IPS-NIHi7 (cell line): ENCODE results near the gene APOB.

Experiments
- DNase-seq: peaks from one replicate; pipeline ENCODE4 v3.0.0; 2012; ENCODE audit warnings: mixed read lengths; ENCODE audit errors: extremely low spot score

The APOB gene

DNA sequence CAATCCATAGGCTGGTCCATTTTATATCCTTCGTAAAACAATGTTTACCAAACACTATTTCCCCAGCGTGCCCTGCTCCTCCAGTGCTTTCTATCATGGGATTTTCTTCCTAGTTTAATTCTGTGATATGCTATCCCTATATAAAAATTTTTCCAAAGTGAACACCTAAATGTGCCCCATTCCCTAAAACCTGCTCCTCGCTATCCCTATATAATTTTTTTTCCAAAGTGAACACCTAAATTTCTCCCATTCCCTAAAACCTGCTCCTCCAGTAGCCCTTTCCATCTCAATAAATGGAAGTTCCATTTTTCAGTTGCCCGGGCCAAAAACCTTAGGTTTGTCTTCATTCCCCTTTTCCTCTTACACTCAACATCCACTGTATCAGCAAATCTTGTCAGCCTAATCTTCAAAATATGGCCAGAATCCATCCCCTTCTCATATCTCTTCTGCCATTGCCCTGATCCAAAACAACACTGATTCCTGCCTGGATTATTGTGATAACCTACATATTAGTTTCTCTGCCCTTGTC, 26.1 kb downstream of the APOB start:
- DNase-seq: no peak

DNA sequence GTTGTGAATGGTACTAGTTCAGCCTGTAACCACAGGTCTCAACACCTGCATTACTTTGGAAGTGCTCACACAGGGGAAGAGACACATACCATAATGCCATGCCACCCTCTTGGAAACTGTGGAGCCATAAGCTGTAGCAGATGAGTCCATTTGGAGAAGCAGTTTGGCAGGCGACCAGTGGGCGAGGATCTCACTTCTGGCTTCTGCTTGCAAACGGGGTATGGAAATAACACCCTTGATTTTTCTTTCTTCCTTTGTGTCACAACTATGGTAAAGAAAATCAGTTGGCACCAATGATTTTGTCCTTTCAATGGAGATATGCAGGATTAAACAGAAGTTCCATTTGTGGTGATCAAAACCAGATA, 28.6 kb downstream of the APOB start:
- no peak for DNase-seq

DNA sequence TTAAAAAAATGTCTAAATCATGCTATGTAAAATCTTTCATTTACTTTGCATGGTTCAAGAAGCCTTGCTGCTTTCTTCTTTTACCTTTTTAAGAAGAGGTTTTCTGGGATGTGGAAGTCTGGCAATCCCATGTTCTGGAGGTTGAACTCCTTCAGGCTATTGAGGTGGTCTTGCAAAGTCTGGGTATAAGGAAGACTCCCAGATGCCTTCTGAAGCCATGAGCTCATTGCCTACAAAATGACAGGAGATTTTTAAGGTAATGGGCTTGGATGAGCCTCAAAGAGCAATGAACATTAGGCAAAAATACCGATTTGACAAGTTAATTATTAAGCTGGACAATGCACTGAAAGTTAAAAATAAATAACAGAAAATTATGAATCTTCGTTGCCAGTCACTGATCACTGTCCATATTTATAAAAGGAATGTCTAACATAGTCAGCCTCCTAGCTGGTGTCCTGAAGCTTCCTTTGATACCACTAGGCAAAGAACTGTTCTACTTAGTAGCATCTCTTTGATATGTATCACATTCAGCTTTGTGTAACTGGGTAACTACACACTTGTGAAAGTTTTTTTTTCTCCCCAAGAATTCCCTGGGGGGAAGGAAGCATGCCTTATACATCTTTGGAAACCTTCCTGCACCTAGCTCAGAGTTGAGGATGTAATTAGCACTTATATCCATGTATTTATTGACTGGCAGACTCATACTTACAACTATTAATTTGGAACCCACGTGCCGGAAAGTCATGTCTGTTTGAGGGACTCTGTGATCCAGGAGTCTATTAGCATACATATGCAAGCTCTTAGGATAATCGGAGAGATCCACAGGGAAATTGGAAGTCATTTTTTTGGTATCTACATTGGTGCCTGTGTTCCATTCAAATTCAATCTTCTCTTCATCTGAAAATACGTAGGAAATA, 29.3 kb downstream of the APOB start:
- no peak for DNase-seq

DNA sequence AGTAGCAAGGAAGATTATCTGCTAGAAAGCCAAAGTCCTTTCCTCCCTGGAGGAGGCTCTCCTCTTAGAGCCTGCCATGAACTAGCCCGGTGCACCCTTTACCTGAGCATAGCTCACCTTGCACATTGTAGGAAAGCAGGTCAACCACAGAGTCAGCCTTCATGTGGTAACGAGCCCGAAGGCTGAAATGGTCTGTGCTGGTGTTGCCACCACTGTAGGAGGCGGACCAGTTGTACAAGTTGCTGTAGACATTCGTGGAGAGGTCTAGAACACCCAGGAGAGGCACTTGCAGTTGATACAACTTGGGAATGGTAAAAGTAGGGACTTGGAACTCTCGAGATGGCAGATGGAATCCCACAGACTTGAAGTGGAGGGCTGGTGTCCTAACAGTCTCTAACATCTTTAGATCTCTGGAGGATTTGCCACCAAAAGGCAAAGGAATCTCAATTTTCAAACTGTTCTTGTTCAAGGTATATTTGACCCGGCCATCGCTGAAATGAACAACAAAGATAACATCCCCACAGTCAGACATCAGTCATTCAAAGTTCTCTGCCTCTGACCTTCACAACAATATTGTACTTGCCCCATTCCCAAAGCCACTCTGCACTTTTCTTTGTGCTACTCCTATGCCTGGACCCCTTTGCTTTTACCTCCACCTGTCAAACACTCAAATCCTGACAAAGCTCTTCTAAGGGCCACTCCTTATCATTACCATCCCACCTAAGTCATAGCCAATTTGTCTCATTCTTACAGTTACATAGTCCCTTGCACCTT, 30.6 kb downstream of the APOB start:
- DNase-seq: no peak

DNA sequence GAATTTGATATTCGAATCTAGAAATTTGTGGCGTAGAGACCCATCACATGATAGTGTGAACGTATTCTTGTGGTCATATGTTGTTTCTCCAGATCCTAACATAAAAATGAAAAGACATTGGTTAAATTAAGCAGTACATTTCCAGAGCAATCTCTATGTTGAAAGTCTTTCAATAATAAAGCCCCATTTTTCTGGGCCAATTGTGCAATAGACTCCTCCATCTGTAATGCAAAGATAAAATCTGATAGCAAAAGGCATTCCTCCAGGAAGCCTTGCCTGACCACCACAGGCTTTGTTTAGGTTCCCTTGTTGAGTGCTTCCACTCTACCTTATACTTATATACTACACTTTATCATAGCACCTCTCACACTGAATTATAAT, 31.3 kb downstream of the APOB start:
- no peak for DNase-seq

DNA sequence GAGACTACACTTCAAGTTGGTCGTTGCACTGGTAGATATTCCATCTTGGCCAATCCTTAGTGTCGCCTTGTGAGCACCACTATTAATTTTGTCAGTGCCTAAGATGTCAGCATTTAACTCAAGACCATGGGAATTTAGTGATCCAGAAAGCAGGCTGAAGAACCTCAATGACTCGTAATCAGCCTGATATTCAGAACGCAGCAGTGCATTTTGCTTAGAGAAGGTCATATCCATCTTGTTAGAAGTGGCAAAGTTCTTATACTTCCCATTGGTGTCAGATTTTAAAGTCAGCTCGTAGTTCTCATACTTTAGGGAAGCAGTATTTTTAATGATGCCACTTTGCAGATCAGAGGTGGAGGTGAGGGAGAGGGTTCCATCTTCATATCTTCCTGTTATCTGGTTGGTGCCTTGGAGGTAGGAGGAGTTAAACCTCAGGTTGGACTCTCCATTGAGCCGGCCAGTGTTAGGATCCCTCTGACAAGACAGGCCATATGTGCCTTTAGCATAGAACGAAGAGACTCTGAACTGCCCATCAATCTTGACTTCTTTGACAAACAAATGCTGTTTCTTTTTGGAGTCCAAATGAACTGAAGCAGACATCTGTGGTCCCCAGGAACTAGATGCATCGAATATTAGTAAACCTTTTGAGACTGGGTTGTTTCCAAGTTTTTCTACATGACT, 31.9 kb downstream of the APOB start:
- DNase-seq: no peak

DNA sequence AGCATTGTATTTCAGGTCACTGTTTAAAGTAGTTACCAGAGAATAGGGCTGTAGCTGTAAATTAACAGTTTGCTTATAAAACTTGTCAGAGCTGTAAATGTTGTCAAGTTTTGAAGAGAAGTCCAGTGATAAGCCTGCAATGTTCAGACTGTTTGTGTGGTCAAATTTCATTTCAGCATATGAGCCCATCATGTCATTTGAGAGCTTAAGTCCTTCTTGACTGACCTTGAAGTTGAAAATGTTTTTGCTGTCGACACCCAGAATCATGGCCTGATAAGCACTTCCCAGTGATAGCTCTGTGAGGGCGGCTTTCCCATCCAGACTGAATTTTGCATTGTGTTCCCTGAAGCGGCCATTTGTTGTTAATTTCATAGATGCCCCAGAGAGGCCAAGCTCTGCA, 32.4 kb downstream of the APOB start:
- DNase-seq: no peak

DNA sequence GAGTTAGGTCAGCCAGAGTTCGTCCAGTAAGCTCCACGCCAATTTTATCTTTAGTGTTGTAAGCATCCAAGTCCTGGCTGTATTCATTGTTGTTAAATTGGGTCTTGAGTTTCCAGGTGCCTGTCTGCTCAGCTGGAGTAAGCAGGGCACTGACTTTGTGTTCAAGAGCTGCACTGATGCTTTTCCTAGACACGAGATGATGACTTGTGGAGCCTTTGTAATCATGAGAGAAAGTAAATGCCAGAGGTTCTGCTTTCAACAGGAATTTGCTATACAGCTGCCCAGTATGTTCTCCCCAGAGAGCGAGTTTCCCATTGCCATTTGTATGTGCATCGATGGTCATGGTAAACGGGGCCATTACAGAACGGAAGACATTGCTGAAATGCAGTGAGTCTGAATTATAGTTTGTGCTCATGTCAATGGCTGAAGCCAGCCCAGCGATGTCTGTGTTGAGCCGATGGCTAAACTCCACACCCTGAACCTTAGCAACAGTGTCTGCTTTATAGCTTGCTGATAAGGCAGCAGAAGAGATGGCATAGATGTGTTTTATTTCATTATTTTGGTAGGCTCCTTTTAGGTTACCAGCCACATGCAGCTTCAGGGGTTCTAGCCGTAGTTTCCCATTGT, 32.9 kb downstream of the APOB start:
- DNase-seq: no peak

DNA sequence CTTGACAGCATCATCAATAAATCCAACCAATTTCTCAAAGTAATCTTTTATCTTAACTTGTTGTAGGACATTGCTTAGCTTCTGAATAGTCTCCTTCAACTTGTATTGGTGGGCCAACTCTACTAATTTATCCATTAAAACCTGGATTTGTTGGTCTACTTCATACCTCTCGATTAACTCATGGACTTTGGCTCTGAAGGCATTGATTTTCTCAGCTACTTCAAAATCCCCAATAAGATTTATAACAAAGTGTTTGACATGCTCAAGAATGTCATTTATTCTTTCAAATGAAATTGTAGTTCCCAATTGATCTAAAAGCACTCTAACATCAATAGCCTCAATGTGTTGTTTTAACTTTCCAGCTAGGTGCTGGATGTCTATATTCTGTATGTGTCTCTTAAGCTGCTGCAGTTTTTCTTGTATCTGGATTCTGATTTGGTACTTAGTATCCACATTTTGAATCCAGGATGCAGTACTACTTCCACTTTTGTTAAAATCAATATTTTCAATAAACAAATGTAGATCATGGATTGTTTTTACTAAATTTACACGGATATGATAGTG, 34.1 kb downstream of the APOB start:
- no peak for DNase-seq

DNA sequence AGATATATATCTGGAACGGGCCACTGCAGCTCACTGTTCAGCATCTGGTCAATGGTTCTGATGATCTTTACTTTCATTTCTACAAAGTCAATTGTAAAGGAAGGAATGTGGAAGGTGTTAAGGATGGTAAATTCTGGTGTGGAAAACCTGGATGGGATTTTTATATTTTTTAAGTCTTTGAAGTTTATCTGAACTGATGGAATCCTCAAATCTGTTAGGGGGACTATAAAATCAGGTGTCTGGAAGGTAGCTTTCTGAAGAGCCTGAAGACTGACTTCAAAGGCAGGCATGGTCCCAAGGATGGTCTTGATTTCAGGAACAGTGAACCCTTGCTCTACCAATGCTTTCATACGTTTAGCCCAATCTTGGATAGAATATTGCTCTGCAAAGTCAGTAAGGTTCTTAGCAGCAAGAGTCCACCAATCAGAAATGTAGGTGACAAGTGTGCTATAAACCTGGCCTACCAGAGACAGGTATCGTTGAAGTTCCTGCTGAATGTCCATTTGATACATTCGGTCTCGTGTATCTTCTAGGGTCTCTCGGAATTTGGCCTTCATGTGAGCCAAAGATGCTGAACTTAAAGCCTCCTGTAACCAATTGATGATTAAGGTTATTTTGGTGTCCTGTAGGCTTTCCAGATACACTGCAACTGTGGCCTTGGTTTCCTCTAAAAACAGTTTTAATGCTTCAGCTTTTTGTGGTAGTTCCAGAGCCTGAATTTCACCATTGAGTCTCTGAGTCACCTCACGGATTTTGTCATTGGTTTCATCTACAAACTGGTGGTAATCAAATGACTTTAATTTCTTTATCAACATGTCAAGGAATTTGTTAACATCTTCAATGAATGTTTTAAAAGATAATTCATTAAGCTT, 34.8 kb downstream of the APOB start:
- DNase-seq: no peak

DNA sequence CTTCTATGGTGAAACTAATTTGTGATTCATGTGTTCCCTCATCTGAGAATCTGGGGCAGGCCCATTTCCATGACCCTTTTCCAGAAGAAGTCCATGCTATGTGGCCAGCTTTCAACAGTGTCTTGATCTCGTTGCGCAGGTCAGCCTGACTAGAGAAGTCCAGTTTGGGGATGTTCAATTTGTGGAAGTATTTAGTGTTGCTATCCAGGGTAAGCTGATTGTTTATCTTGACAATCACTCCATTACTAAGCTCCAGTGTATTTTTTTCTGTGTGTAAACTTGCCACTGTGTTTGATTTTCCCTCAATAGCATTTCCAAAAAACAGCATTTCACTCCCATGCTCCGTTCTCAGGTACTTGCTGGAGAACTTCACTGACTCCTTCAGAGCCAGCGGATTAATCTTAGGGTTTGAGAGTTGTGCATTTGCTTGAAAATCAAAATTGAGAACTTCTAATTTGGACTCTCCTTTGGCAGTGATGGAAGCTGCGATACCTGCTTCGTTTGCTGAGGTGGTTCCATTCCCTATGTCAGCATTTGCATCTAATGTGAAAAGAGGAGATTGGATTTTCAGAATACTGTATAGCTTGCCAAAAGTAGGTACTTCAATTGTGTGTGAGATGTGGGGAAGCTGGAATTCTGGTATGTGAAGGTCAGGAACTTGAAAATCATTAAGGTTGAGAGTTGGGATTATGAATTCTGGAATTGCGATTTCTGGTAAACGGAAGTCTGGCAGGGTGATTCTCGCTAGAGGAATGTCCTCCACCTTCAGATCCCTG, 35.7 kb downstream of the APOB start:
- no peak for DNase-seq

DNA sequence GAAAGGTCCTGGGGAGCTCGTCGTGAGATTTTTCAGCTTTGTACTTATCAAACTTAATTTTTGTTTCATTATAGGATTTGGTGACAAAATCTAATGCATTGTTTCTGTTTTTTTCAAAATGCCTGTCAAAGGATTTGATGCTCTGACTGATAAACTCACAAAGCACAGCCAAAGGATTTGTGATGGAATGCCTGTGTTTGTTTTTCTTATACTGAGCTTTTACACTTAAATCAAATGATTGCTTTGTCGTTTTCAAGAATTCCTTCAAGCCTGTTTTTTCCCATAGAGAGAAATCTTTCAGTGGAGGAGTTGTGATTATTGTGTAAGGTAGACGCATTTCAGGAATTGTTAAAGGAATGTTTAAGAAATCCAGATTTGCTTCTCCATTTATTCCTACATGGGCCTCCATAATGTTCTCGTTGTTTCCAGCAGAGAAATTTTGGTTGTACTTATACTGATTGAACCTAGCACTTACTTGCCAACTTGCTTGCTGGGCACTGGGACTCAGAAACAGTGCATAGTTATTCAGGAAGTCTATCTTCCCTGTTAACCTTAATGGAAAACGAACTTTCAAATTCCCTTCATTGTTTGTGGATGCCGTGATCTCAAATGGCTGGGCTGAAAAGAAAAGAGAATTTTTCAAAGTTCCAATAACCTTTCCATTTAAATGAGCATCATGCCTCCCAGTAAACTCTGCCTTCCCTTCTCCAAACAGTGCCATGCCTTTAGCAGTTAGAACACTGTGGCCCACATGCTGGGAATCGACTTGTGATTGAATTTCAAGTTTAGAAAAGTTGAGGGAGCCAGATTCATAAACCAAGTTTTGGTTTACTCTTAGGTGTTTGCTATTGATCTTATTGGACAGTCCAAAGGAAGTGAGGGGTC, 36.5 kb downstream of the APOB start:
- DNase-seq: no peak

DNA sequence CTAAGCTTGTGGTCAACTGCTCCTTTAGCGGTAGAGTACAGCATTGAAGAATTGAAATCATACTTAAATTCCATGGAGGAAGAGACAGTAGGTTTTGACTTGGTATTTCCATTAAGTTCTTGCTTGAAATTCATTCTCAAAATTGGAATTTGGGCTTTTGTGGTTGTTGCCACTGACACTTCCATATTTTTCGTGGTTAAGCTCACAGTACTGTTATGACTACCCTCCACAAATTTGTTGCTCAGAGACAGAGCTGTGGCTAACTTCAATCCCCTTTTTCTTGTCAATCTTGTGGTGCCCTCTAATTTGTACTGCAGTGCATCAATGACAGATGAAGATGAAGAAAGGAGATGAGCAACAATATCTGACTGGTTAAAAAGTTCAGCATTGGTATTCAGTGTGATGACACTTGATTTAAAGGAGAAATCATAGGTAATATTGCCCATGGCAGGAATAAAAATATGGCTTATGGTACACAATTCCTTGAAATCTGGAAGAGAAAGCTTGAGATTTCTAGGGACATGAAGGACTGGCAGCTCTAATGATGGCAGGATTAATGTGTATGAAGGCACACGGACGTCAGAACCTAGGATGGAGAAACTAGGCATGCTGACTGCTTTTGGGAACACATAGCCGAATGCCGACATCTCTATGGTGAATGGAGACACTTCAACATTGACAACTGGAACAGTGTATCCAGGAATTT, 37.3 kb downstream of the APOB start:
- no peak for DNase-seq

DNA sequence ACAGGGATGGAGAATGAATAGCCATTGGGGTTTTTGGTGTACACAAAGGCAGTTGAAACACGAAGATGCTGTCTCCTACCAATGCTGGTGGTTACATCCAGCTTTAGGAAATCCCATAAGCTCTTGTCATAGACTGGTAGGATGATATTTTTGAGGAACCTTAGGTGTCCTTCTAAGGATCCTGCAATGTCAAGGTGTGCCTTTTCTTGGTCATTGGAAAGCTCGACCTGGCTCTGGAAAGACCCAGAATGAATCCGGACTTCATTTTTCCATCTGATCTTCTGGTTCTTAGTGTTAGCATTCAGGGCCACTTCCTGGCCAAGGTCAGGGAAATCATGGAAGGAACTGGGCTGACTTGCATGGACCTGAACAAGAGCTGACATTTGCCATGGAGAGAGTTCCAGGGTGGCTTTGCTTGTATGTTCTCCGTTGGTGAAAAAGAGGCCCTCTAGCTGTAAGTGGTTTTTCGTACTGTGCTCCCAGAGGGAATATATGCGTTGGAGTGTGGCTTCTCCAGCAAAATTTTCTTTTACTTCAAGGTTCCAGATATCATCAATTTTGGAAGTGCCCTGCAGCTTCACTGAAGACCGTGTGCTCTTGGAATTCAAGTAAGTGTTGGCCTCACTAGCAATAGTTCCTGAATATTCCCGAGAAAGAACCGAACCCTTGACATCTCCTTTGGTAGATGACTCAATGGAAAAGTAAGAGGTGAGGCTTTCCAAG, 38.0 kb downstream of the APOB start:
- DNase-seq: no peak

DNA sequence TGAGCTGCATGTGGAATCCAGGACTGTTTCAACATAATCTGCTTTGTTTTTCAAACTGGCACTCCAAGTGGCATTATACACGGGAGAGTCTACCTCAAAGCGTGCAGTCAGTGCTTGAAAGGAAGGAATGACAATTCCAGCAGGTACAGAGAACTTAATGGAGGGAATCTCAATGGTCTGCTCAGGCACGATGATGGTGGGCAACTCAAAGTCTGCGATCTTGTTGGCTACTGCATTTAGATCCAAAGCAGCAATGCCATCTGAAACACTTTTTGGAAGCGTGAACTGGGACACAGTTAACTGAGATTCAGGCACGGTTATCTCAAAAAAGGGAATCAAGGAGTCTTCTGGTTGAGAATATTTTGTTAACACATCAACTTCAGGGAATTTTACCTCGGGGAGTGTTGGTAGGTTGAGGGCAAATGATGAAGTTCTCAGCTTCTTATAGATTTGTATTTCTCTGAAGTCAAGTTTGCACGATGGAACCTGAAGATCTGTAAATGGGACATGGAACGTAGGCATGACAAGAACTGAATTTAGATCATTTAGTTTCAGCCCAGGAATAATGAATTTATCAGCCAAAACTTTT, 38.7 kb downstream of the APOB start:
- no peak for DNase-seq

DNA sequence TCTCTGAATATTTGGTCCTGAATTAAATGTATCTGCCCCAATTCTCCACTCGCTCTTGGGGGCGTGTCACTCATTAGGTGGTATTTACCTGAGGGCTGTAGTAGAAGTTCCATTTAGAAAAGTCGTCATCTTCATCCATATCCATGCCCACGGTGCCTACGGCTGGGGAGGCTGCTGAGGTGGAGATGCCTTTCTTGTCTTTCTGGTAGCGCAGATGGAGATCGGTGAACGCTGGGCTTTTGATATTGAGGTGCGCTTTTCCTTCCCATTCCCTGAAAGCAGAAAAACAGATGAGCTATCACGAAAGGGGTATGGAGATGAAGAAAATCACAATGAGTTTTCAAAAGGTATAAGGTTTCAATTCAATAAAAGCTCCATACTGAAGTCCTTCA, 39.7 kb downstream of the APOB start:
- DNase-seq: no peak

DNA sequence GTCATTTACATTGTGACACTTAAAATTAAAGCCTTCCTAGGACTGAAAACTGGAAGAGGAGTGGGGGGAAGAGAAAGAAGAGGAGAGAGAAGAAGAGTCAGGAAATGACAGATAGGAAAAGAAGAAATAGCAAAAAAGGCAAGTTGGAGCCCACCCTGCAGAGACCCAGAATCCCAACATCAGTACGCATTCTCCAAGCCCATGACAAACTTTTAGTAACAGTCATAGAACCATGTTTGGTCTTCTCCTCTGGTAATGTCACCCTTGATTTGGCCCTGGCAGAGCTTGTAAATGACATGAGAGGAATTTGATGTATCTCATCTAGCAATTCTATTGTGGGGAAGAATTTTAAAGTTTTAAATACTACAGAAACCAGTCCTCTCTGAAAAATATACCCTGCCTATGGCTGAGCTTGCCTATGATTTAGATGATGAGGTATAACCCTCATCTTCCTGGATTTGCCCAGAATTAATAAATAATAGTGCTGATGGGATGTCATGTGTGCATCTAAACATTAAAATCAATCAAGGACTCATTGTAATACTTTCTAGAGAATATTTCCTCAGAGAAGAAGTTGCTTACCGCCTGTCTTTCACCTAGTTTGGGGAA, 40.2 kb downstream of the APOB start:
- DNase-seq: no peak
